Measurements from ENCODE around the gene FSD1.

Gene FSD1

GRCh38 chr19:4366666-4367335 is 62.4 kb downstream of the FSD1 start:
- DNase-seq = no peak

DNA sequence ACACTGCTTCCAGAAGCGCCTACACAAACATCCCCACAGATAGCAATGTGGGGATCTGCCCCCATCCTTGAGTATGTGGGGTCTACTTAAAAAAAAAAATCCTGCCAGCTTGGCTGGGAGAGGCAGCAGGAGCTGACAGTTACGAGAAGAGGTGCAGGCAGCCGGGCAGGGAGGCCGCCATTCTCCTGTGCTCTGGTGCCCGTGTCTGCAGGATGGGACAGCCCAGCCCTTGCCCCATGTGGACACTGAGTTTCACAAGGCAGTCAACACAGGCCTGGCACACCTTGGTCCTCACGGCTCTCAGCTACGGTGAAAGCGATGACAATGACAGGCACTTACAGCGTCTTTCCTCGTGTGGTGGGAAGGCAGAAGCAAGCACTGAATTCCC is 62.9 kb downstream of the FSD1 start:
- DNase-seq = no peak

- no peak for DNase-seq
Observed at GRCh38 chr19:4367781-4368127, 63.4 kb downstream of the FSD1 start.

DNA sequence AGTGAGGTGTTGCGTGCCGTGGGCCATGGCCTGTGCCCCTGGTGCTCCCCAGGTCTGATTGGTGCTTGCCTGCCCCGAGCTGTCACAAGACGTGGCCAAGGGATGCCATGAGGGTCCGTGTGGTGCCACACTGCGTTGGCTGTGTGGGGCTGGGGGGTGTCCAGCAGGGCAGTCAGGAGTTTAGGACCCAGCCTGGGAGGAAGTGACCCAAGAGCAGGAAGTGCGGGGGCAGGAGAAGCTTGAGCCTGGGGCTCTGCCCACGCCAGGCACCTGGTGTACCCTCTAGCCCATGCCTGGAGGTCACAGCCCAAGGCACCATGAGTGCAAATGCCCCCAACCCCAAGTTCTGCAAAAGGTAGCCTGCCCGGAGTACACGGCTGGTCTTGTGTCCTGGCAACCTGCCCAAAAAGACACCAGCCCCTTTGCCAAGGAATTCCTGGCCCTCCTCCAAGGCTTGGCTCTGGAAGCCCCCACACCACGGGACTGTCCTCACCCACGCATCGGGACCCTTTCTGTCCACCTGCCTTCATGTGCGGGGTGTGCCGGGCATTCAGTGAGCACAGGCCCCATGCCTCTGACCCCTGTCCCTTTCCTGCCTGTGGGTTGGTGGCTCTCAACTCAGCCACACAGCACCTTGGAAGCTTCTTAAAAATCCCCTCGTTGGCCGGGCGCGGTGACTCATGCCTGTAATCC is 63.9 kb downstream of the FSD1 start:
- DNase-seq = no peak

DNA sequence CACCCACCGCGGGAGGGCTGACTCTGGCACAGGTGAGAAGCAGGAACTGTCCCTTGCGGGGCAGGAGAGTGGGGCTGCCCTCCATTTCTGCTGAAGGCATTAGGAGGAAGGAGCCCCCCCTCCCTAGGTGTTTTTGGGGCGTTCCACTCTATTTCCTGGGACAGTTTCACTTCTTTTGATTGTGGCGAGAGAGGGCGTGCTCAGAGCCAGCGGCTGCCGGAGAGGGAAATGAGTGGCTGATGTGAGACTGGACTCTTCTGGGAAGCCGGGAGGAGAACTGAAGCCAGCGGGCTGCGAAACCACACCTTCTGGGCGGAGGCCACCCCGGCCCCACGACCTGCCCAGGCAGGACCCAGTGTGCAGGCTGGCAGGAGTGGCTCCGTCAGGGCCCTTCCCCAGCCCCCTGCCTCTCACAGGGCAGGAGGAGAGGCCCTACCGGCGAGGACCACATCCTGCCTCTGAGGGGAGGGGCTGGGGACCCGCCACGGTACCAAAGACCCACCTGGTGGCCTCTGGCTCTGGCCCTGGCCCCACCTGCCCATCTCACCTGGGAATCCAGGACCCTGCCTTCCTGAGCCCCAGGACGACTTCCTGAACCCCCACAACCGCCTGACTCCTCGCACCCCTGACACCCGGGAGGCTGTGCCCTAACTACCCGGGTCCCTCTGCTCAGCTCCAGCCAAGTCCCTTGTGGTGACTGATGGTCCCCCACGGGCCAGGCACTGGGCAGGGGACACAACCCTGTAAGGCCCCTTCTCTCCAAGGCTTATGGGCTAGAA is 64.9 kb downstream of the FSD1 start:
- DNase-seq = no peak

DNA sequence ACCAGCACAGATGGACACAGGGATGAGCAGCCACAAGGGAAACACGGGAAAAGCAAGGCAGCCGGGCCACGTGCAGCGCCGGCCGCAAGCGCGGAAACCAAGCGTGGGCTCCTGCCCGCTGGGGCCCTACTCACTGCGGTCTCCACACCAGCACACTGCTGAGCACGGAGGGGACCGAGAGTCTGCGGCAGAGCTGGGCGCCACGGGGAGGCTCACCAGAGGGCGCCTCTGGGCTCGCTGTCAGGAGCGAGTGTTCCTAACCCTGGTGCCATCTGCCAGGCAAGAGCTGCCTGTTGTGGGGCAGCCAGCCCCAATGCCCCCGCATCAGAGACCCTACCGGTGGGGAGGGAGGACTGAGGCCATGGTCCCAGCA is 65.5 kb downstream of the FSD1 start:
- no peak for DNase-seq

DNA sequence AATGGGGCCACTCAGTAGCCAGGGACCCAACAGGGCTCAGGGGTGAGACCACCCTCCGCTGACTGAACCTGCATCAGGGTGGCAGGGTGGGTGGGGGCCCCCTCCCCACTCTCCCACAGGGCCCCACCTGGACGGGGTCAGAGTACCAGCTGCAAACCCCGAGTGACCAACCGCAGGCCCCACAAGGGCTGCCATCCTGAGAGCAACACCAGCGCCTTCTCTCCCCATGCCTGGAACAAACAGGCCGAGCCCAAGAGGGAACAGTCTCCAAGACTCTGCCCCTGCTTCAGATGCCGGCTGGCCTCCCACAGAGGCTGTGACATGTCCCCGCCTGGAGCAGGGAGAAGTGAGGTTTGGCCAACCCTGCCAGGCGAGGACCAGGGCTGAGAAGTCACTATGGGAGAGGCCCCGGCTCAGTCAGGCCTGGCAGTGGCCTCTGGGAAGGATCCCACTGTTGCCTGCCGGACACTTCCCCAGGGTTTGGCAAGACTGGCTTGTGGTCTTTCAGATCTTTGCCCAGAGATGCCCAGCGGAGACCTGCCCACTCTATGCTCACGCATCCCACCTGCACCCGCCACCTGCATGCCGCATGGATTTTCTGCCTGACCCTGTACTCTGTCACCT is 66.1 kb downstream of the FSD1 start:
- no peak for DNase-seq

- DNase-seq = no peak
Observed at GRCh38 chr19:4371247-4372164, 67.1 kb downstream of the FSD1 start.

GRCh38 chr19:4372165-4373012 is 68.0 kb downstream of the FSD1 start:
- DNase-seq = no peak

GRCh38 chr19:4373013-4373367 is 68.6 kb downstream of the FSD1 start:
- DNase-seq = no peak

Data from NCI-H1048 (cell line).